Trophoblast cell (in vitro differentiated cells and primary cell): ENCODE data around the gene MRPL14.

Experiments
- DNase-seq, 2 donors: peaks; one replicate each; pipeline ENCODE4 v3.0.0-alpha.2; 2016
- H2AFZ ChIP-seq: 2 replicates; pipeline ENCODE4 v1.6.1; 2013; ENCODE audit warnings: low read length, moderate library complexity, mild to moderate bottlenecking; ENCODE audit not compliant: insufficient read depth, poor library complexity
- H2AK5ac ChIP-seq: 2 replicates; pipeline ENCODE4 v1.6.1; 2013; ENCODE audit warnings: mild to moderate bottlenecking, low read length
- H2BK120ac ChIP-seq: 2 replicates; pipeline ENCODE4 v1.6.1; 2013; ENCODE audit warnings: low read length, mild to moderate bottlenecking, moderate library complexity; ENCODE audit not compliant: insufficient read depth, poor library complexity
- H2BK12ac ChIP-seq: 2 replicates; pipeline ENCODE4 v1.6.1; 2013; ENCODE audit warnings: mild to moderate bottlenecking, low read length, moderate library complexity
- H2BK5ac ChIP-seq: 2 replicates; pipeline ENCODE4 v1.6.1; 2013; ENCODE audit warnings: low read length, low read depth, moderate library complexity, mild to moderate bottlenecking; ENCODE audit not compliant: poor library complexity
- H3K14ac ChIP-seq: 2 replicates; pipeline ENCODE4 v1.6.1; 2013; ENCODE audit warnings: mild to moderate bottlenecking, low read length
- H3K18ac ChIP-seq: 2 replicates; pipeline ENCODE4 v1.6.1; 2013; ENCODE audit warnings: mild to moderate bottlenecking, low read length
- H3K23ac ChIP-seq: 2 replicates; pipeline ENCODE4 v1.6.1; 2013; ENCODE audit warnings: low read length
- H3K27ac ChIP-seq: 2 replicates; pipeline ENCODE4 v1.5.1; 2013; ENCODE audit warnings: low read depth, mild to moderate bottlenecking, inconsistent platforms, low read length, moderate library complexity
- H3K27me3 ChIP-seq: 2 replicates; pipeline ENCODE4 v1.6.1; 2013; ENCODE audit warnings: inconsistent platforms, mild to moderate bottlenecking, low read length, moderate library complexity; ENCODE audit not compliant: insufficient read depth
- H3K36me3 ChIP-seq, 2 experiments: 1 replicate in 1 of 2; 2 replicates in 1 of 2; pipeline ENCODE4 v1.6.1; 2013; ENCODE audit warnings: low read length in 2 of 2, mild to moderate bottlenecking in 2 of 2, moderate library complexity in 1 of 2; ENCODE audit not compliant: insufficient read depth in 2 of 2, control insufficient read depth in 1 of 2
- H3K4ac ChIP-seq: 2 replicates; pipeline ENCODE4 v1.6.1; 2013; ENCODE audit warnings: low read depth, mild to moderate bottlenecking, low read length, moderate library complexity
- H3K4me1 ChIP-seq, 2 experiments: 1 replicate in 1 of 2; 2 replicates in 1 of 2; pipeline ENCODE4 v1.6.1; 2013; ENCODE audit warnings: low read length in 2 of 2, mild to moderate bottlenecking in 2 of 2, moderate library complexity in 1 of 2; ENCODE audit not compliant: insufficient read depth in 2 of 2, control insufficient read depth in 1 of 2
- H3K4me2 ChIP-seq: 2 replicates; pipeline ENCODE4 v1.6.1; 2013; ENCODE audit warnings: inconsistent platforms, mild to moderate bottlenecking, low read length, moderate library complexity
- H3K4me3 ChIP-seq: 2 replicates; pipeline ENCODE4 v1.5.1; 2013; ENCODE audit warnings: mild to moderate bottlenecking, low read depth, low read length, inconsistent platforms
- H3K79me1 ChIP-seq: one replicate; pipeline ENCODE4 v1.6.1; 2013; ENCODE audit warnings: low read length
- H3K79me2 ChIP-seq: 2 replicates; pipeline ENCODE4 v1.6.1; 2013; ENCODE audit warnings: low read length, mild to moderate bottlenecking; ENCODE audit not compliant: control insufficient read depth, insufficient read depth, poor library complexity
- H3K9ac ChIP-seq: 2 replicates; pipeline ENCODE4 v1.6.1; 2013; ENCODE audit warnings: mild to moderate bottlenecking, low read length
- H3K9me3 ChIP-seq: 2 replicates; pipeline ENCODE4 v1.6.1; 2013; ENCODE audit warnings: low read depth, mild to moderate bottlenecking, control low read depth, inconsistent platforms, low read length; ENCODE audit not compliant: insufficient read depth
- H4K12ac ChIP-seq: 2 replicates; pipeline ENCODE4 v1.6.1; 2013; ENCODE audit warnings: low read depth, mild to moderate bottlenecking, low read length, moderate library complexity
- H4K8ac ChIP-seq: 2 replicates; pipeline ENCODE4 v1.6.1; 2013; ENCODE audit warnings: low read depth, mild to moderate bottlenecking, low read length, moderate library complexity
- H4K91ac ChIP-seq: one replicate; pipeline ENCODE4 v1.6.1; 2013; ENCODE audit warnings: low read depth, mild to moderate bottlenecking, low read length, moderate library complexity
- WGBS: extraction: QIAGEN DNeasy Blood & Tissue Kit; methylation state at CpG from one replicate; pipeline ENCODE4 v1.1.7; 2013; ENCODE audit warnings: missing lambda C conversion rate; ENCODE audit not compliant: insufficient read length, insufficient coverage; ENCODE audit errors: extremely low coverage; 5-methylcytosine and 5-hydroxymethylcytosine counted together

Gene MRPL14

DNA sequence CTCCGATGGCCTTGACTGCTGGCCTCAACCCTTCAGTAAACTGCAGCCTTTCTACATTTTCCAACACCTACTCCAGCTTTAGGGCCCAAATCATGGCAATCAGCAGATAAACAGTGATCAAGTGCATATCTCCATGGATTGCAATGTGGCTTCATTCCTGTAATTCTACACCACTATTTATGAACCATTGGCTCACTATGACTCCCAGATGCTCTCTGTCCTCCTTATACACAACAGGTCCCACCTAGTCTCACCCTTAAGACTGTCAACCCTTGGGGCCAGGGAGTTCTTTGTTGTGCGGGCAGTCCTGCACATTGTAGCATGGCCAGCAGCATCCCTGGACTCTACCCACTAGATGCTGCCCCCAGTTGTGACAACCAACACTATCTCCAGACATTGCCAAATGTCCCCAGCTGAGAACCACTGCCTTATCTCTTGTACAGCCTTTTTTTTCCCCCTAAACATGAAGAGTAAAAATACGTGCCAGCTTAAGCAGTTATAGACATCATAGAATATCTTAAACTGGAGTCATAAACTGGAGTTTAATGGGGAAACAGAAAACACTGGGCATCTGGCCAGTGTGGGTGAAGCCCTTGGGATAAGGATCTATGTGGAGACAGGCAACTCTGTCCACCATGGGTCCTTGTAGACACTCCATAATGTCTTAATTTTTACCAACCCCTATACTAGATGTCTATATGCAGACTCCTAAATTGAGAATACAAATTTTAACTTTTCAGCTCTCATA lies 21.1 kb downstream of the MRPL14 start:
- no peak overlapping the region for H4K12ac ChIP-seq

GRCh38 chr6:44105146-44105545 lies 22.1 kb downstream of the MRPL14 start:
- Histone ChIP-seq H3K18ac (no peak overlapping the region), H3K4me3 (no peak overlapping the region), H3K79me2 (no peaks in the 10 kb centered on the region), H3K4me2 (no peak overlapping the region), H2AFZ (no peak overlapping the region), H4K91ac (no peak overlapping the region), H3K4me1 (peaks cover 0 to 2% of the 10 kb centered on the region in 2 experiments), H4K12ac (no peak overlapping the region), H3K23ac (no peak overlapping the region), H3K27ac (no peak overlapping the region), H2BK5ac (no peak overlapping the region), H2BK120ac (no peak overlapping the region), H3K9ac (no peak overlapping the region), H2BK12ac (no peak overlapping the region), H4K8ac (no peak overlapping the region), H3K36me3 (peaks cover 30 to 52% of the 10 kb centered on the region in 2 experiments), H3K9me3 (no peaks in the 10 kb centered on the region), H3K4ac (no peak overlapping the region), H3K79me1 (no peaks in the 10 kb centered on the region), H2AK5ac (no peak overlapping the region), H3K27me3 (no peaks in the 10 kb centered on the region), H3K14ac (no peak overlapping the region)
- no peak for DNase-seq
- no CpG with 5 or more reads among the region's 7 CpGs for WGBS

More for the DNA sequence above, 21.1 kb downstream of the MRPL14 start:
- Histone ChIP-seq H4K91ac (no peak overlapping the region), H3K4me2 (no peak overlapping the region), H3K9me3 (no peaks in the 10 kb centered on the region), H3K79me1 (no peaks in the 10 kb centered on the region), H3K27me3 (no peaks in the 10 kb centered on the region), H2BK5ac (no peak overlapping the region), H3K9ac (no peak overlapping the region), H2AFZ (no peak overlapping the region), H3K18ac (no peak overlapping the region), H3K4ac (no peak overlapping the region), H2BK12ac (no peak overlapping the region), H3K14ac (no peak overlapping the region), H3K23ac (no peak overlapping the region), H3K27ac (no peak overlapping the region), H3K36me3 (peaks cover 34 to 61% of the 10 kb centered on the region in 2 experiments), H4K8ac (no peak overlapping the region), H3K79me2 (no peaks in the 10 kb centered on the region), H2AK5ac (no peak overlapping the region), H2BK120ac (no peak overlapping the region), H3K4me1 (peaks cover 0 to 2% of the 10 kb centered on the region in 2 experiments), H3K4me3 (no peak overlapping the region)
- peak in 1 of 2 donors; percentile 42 for DNase-seq
- WGBS: no CpG with 5 or more reads among the region's 3 CpGs

DNA sequence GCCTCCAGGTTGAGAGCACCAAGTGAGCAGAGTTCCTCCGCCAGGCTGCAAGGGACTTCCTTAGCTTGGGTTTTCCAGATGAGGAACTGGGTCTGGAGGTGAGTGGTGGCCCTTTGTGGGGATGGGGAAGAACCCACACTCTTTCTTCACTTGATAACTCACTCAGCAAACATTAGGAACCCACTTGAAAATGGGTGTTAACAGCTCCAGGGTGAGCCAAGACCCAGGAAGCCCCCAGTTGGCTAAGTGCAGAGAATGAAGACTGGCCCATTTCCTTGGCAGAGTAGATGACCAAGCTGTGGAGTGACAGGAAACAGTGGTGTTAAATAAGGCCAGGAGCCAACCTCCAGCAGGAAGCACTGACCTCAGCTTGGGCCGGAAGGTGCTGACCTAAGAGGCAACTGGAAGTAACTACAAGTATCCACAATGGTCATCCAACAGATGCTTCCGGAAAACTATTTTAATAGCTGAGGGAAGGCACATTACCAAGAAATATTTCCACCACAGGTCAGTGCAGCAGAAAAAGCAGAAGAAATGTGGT lies 22.7 kb downstream of the MRPL14 start:
- Histone ChIP-seq H2BK120ac (no peak overlapping the region), H4K8ac (no peak overlapping the region), H3K18ac (no peak overlapping the region), H3K23ac (no peak overlapping the region), H3K79me2 (no peaks in the 10 kb centered on the region), H4K91ac (no peak overlapping the region), H2BK12ac (no peak overlapping the region), H2AK5ac (no peak overlapping the region), H3K27ac (no peak overlapping the region), H3K14ac (no peak overlapping the region), H3K79me1 (no peaks in the 10 kb centered on the region), H3K27me3 (no peaks in the 10 kb centered on the region), H3K4ac (no peak overlapping the region), H2BK5ac (no peak overlapping the region), H3K36me3 (peaks cover 27 to 54% of the 10 kb centered on the region in 2 experiments), H3K4me2 (no peak overlapping the region), H3K9ac (no peak overlapping the region), H4K12ac (no peak overlapping the region), H3K9me3 (no peaks in the 10 kb centered on the region), H2AFZ (no peak overlapping the region), H3K4me1 (peaks cover 0 to 2% of the 10 kb centered on the region in 2 experiments), H3K4me3 (no peak overlapping the region)
- no CpG with 5 or more reads among the region's 3 CpGs for WGBS
- no peak for DNase-seq

DNA sequence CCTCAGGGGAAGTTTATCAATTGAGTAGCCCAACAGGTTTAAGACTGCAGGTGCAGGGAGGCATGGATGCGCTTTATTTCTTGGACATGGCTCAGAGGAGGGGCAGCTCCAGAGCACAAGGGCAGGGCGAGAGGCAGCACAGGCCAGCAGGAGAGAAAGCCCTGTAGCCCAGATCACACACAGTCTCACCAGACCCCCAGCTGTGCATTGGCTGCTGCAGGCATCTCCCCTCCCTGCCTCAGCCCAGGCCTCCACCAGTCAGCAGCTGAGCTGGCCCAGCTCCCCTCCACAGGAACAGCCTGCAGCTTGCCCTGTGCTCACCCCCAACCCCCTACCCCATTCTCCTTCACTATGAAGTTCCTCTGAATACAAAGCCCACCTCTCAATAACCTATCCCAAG lies 24.7 kb downstream of the MRPL14 start:
- no CpG with 5 or more reads among the region's 2 CpGs for WGBS
- DNase-seq: no peak
- peaks cover 20 to 45% of the 10 kb centered on the region in 2 experiments for H3K36me3 ChIP-seq
- H3K4me2 ChIP-seq: no peak overlapping the region
- no peak overlapping the region for H3K4ac ChIP-seq
- no peak overlapping the region for H2BK120ac ChIP-seq
- H3K9me3 ChIP-seq: no peaks in the 10 kb centered on the region
- no peaks in the 10 kb centered on the region for H3K79me2 ChIP-seq
- no peak overlapping the region for H4K8ac ChIP-seq
- H2AFZ ChIP-seq: no peak overlapping the region
- no peak overlapping the region for H2BK5ac ChIP-seq
- no peak overlapping the region for H2AK5ac ChIP-seq
- H3K27ac ChIP-seq: no peak overlapping the region
- no peaks in the 10 kb centered on the region for H3K79me1 ChIP-seq
- no peak overlapping the region for H3K14ac ChIP-seq
- H3K4me3 ChIP-seq: no peak overlapping the region
- H3K4me1 ChIP-seq: peaks cover 0 to 2% of the 10 kb centered on the region in 2 experiments
- H3K27me3 ChIP-seq: no peaks in the 10 kb centered on the region
- H4K91ac ChIP-seq: no peak overlapping the region
- no peak overlapping the region for H3K18ac ChIP-seq
- no peak overlapping the region for H4K12ac ChIP-seq
- H3K23ac ChIP-seq: no peak overlapping the region
- peak overlapping the region; percentile 18 for H3K9ac ChIP-seq
- H2BK12ac ChIP-seq: no peak overlapping the region
